Mesothelial cell of epicardium (in vitro differentiated cells): Measurements from ENCODE around the gene RIMS4. TPM values are rescaled to one million over a fixed set of nuclear protein-coding genes. Genes with fewer than 3 reads are reported as not detected.

ENCODE experiments used
- DNase-seq, 2 experiments: peaks; one replicate each; pipeline ENCODE4 v3.0.0; 2021; ENCODE audit warnings: low spot score in 2 of 2; ENCODE audit not compliant: unreplicated experiment in 2 of 2
- H3K27ac Mint-ChIP-seq: 2 replicates; pipeline ENCODE4 v1.8.0; 2021; ENCODE audit warnings: mixed read lengths
- H3K27me3 Mint-ChIP-seq: 2 replicates; pipeline ENCODE4 v1.8.0; 2021; ENCODE audit warnings: low read depth, mixed read lengths
- H3K36me3 Mint-ChIP-seq: 2 replicates; pipeline ENCODE4 v1.8.0; 2021; ENCODE audit warnings: mixed read lengths
- H3K4me1 Mint-ChIP-seq: 2 replicates; pipeline ENCODE4 v1.8.0; 2021; ENCODE audit warnings: mixed read lengths
- H3K4me3 Mint-ChIP-seq: 2 replicates; pipeline ENCODE4 v1.8.0; 2021; ENCODE audit warnings: mild to moderate bottlenecking, moderate library complexity, mixed read lengths
- H3K9me3 Mint-ChIP-seq: 2 replicates; pipeline ENCODE4 v1.8.0; 2021; ENCODE audit warnings: mixed read lengths
- CTCF ChIP-seq: fragments of 200-600 bp; sonication (generic); IDR thresholded peaks from one replicate; pipeline ENCODE4 v1.5.0; 2021; ENCODE audit warnings: antibody characterized with exemption; ENCODE audit not compliant: unreplicated experiment
- total RNA-seq: library from RNA; stranded (reverse); gene quantifications from 3 replicates; pipeline ENCODE4 v1.2.1, GENCODE V29; 2021

Gene RIMS4
- total RNA-seq, 1 donor from 2014 or later, result 1.6 TPM

- H3K36me3 Mint-ChIP-seq, result no peaks in the 10 kb centered on the region
- H3K4me1 Mint-ChIP-seq, result no peaks in the 10 kb centered on the region
- H3K4me3 Mint-ChIP-seq, result no peak overlapping the region
- DNase-seq, result no peak
- no peaks in the 10 kb centered on the region for H3K9me3 Mint-ChIP-seq
- TF ChIP-seq CTCF, result no peak
- peaks cover 42% of the 10 kb centered on the region for H3K27me3 Mint-ChIP-seq
- no peak overlapping the region for H3K27ac Mint-ChIP-seq
Measured at GRCh38 chr20:44802702-44803101, 7.6 kb downstream of the RIMS4 start.

GRCh38 chr20:44800391-44801046, 9.8 kb downstream of the RIMS4 start:
- DNase-seq, result no peak
- no peak overlapping the region for H3K4me3 Mint-ChIP-seq
- H3K27me3 Mint-ChIP-seq, result peaks cover 39% of the 10 kb centered on the region
- no peaks in the 10 kb centered on the region for H3K36me3 Mint-ChIP-seq
- no peak overlapping the region for H3K27ac Mint-ChIP-seq
- no peaks in the 10 kb centered on the region for H3K4me1 Mint-ChIP-seq
- TF ChIP-seq CTCF, result no peak
- no peaks in the 10 kb centered on the region for H3K9me3 Mint-ChIP-seq

- no peak overlapping the region for H3K27ac Mint-ChIP-seq
- H3K27me3 Mint-ChIP-seq, result peaks cover 35% of the 10 kb centered on the region
- no peaks in the 10 kb centered on the region for H3K9me3 Mint-ChIP-seq
- no peak for DNase-seq
- no peak for TF ChIP-seq CTCF
- H3K4me1 Mint-ChIP-seq, result no peaks in the 10 kb centered on the region
- H3K36me3 Mint-ChIP-seq, result no peaks in the 10 kb centered on the region
- H3K4me3 Mint-ChIP-seq, result no peak overlapping the region
Measured at GRCh38 chr20:44799691-44800090, 10.7 kb downstream of the RIMS4 start.

GRCh38 chr20:44796758-44797457, 13.4 kb downstream of the RIMS4 start:
- Mint-ChIP-seq H3K27ac (no peak overlapping the region), H3K4me3 (no peak overlapping the region), H3K27me3 (peaks cover 20% of the 10 kb centered on the region), H3K9me3 (no peaks in the 10 kb centered on the region), H3K36me3 (no peaks in the 10 kb centered on the region), H3K4me1 (no peaks in the 10 kb centered on the region)
- no peak for TF ChIP-seq CTCF
- DNase-seq, result no peak

GRCh38 chr20:44796311-44796710, 14.0 kb downstream of the RIMS4 start:
- DNase-seq, result no peak
- Mint-ChIP-seq H3K27me3 (peaks cover 20% of the 10 kb centered on the region), H3K36me3 (no peaks in the 10 kb centered on the region), H3K27ac (no peak overlapping the region), H3K4me3 (no peak overlapping the region), H3K4me1 (no peaks in the 10 kb centered on the region), H3K9me3 (no peaks in the 10 kb centered on the region)
- TF ChIP-seq CTCF, result no peak
